Activated T-helper 1 cell treated with anti-CD3 and anti-CD28 coated beads, Interleukin-12 subunit alpha, Interleukin-12 subunit beta, Interleukin-2, Interleukin-4 antibody, amounts not matched to agents 30 ng/mL and 10 ng/mL and 1 ng/mL, durations not matched to agents 14 hours and 24 hours and 36 hours (primary cell): ENCODE measurements around the gene RTN4IP1. TPM values are rescaled to one million over a fixed set of nuclear protein-coding genes. Genes with fewer than 3 reads are reported as not detected.

Experiments
- DNase-seq: peaks from one replicate; pipeline ENCODE4 v3.0.0; 2021; ENCODE audit warnings: low spot score
- H3K27ac Mint-ChIP-seq: one replicate; pipeline ENCODE4 v1.8.0; 2021; ENCODE audit warnings: mild to moderate bottlenecking, mixed read lengths
- H3K27me3 Mint-ChIP-seq: one replicate; pipeline ENCODE4 v1.8.0; 2022; ENCODE audit warnings: mild to moderate bottlenecking, moderate library complexity, mixed read lengths; ENCODE audit not compliant: insufficient read depth
- H3K36me3 Mint-ChIP-seq: one replicate; pipeline ENCODE4 v1.8.0; 2021; ENCODE audit warnings: low read depth, mixed read lengths
- H3K4me1 Mint-ChIP-seq: one replicate; pipeline ENCODE4 v1.8.0; 2021; ENCODE audit warnings: low read depth, mixed read lengths
- H3K4me3 Mint-ChIP-seq: one replicate; pipeline ENCODE4 v1.8.0; 2021; ENCODE audit warnings: mild to moderate bottlenecking, moderate library complexity, mixed read lengths
- H3K9me3 Mint-ChIP-seq: one replicate; pipeline ENCODE4 v1.8.0; 2021; ENCODE audit warnings: mixed read lengths
- intact Hi-C: fragments of 100-400 bp; cut with micrococcal nuclease; formaldehyde crosslinking; loops from one replicate; pipeline ENCODE4 v1.15.1; 2024
- total RNA-seq: library from RNA; stranded (reverse); gene quantifications from 2 replicates; pipeline ENCODE4 v1.2.3, GENCODE V29; 2022

The RTN4IP1 gene, protein sequence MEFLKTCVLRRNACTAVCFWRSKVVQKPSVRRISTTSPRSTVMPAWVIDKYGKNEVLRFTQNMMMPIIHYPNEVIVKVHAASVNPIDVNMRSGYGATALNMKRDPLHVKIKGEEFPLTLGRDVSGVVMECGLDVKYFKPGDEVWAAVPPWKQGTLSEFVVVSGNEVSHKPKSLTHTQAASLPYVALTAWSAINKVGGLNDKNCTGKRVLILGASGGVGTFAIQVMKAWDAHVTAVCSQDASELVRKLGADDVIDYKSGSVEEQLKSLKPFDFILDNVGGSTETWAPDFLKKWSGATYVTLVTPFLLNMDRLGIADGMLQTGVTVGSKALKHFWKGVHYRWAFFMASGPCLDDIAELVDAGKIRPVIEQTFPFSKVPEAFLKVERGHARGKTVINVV
- 6.4 and 6.8 TPM in 2 replicates for total RNA-seq

DNA sequence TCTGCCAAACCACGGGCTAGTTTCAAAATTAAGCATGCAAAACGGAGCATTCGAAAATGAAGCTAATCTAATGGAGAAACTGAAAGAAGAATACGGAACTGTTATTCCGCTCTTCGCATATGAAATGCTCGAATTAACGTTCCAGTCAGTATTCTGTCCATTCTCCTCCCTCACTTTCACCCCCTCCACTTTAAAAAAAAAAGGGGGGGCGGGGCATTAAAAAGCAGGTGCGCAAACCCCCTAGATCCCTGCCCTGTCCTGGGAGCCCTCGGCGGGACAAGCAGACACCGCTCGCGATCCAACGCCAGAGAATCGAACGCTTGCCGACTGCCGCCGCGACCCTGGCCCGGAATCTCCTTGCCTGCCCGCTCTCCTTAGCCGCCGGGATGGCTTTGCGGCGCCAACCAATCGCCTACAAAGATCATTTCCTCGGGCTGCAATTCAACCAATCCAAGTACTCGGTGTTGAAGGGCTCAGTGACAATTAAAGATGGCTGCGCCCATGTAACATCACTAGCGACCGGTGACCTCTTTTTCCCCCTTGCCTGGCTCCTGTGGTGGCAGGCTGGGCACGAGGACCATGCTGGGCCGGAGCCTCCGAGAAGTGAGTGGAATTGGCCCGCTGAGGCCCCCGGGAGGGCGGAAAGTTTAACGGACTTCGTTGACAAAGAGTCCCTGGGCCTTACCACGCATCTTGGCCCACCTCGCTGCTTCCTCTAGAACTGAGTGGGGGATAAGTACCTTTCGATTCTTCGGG, at the start of gene RTN4IP1, which contains the start of gene QRSL1:
Gene RTN4IP1, minus strand, starts transcription at position 396 of the 756 bp plus-strand sequence. CDS start 477 bp downstream, outside the sequence.
Gene QRSL1, plus strand, starts transcription at position 476 of the 756 bp plus-strand sequence. Its CDS starts 104 bp downstream, at position 580.
- no peaks in the 10 kb centered on the region for H3K9me3 Mint-ChIP-seq
- H3K4me1 Mint-ChIP-seq = peaks cover 33% of the 10 kb centered on the region
- H3K36me3 Mint-ChIP-seq = peaks cover 7% of the 10 kb centered on the region
- intact Hi-C loops = loop anchor here (1.0 to 10.0 kb wide), 9 partner anchors 16 to 1224 kb away; partner anchors contain the start of genes ATG5, MTRES1 and PREP
- peak; percentile 84 for DNase-seq
- H3K27ac Mint-ChIP-seq = peak within 1 kb of the TSS; percentile 98
- H3K4me3 Mint-ChIP-seq = peak within 1 kb of the TSS; percentile 95
- H3K27me3 Mint-ChIP-seq = no peaks in the 10 kb centered on the region

DNA sequence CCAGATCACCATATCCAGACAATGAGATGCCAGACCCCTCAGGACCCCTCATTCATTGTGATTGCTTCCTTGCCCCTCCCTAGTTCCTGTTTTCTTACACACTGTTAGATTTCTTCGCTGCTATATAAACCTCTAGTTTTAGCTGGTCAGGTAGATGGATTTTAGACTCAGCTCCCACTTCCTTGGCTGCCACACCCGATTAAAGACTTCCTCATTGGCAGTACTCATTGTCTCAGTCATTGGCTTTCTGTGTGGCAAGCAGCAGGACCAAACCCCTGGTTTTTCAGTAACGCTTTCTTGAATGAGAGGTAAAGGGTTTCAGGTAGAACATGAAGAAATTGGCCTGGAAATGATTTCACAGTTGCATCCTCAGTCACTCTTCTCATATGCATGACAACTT, 48.0 kb upstream of the RTN4IP1 start:
- Mint-ChIP-seq H3K4me1 (no peaks in the 10 kb centered on the region), H3K9me3 (no peaks in the 10 kb centered on the region), H3K36me3 (no peaks in the 10 kb centered on the region), H3K4me3 (no peak overlapping the region), H3K27ac (no peak overlapping the region), H3K27me3 (peaks cover 2% of the 10 kb centered on the region)
- intact Hi-C loops = no loop called here
- DNase-seq = no peak

DNA sequence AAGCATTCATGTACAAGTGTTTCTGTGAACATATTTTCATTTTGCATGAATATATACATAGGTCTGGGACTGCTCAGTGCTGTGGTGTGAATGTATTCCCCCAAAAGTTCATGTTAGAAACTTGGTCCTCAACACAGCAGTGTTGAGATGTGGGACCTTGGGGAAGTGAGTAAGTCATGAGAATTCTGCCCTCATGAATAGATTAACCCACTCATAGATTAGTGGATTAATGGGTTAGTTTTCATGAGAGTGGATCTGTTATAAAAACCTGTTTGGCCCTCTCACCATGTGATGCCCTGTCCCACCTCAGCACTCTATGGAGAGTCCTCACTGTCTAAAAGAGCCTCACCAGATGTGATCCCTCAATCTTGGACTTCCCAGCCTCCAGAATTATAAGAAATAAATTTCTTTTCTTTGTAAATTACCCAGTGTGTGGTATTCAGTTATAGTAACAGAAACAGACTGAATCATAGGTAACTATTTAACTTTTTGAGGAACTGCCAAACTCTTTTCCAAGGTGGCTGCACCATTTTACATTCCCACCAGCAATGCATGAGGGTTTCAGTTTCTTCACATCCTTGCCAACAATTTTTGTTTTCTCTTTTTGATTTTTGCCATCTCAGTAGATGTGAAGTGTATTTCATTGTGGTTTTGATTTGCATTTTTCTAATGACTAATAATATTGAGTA, 45.4 kb upstream of the RTN4IP1 start:
- Mint-ChIP-seq H3K36me3 (no peaks in the 10 kb centered on the region), H3K27me3 (peaks cover 2% of the 10 kb centered on the region), H3K27ac (no peak overlapping the region), H3K4me3 (no peak overlapping the region), H3K9me3 (no peaks in the 10 kb centered on the region), H3K4me1 (no peaks in the 10 kb centered on the region)
- DNase-seq = no peak
- intact Hi-C loops = no loop called here

DNA sequence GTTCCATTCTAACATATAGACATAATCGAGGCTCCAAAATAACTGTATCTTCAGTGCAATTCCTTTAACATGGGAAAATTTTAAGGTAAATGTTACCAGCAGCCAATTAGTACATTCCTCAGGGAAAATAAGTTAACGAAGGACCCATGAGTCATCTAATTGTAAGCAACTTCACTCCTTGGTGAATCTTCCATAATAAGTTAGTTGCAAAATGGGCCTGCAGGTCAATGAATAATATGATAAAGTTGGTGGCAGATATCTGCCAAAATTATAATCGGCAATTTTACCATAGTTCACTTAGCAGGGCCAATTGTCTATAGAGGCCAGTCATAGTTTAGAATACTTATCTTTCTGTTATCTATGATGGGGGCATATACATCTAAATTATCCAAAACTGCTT, 42.4 kb upstream of the RTN4IP1 start:
- H3K36me3 Mint-ChIP-seq = peaks cover 2% of the 10 kb centered on the region
- no peak overlapping the region for H3K27ac Mint-ChIP-seq
- intact Hi-C loops = no loop called here
- no peaks in the 10 kb centered on the region for H3K9me3 Mint-ChIP-seq
- H3K27me3 Mint-ChIP-seq = no peaks in the 10 kb centered on the region
- DNase-seq = no peak
- no peaks in the 10 kb centered on the region for H3K4me1 Mint-ChIP-seq
- H3K4me3 Mint-ChIP-seq = no peak overlapping the region

DNA sequence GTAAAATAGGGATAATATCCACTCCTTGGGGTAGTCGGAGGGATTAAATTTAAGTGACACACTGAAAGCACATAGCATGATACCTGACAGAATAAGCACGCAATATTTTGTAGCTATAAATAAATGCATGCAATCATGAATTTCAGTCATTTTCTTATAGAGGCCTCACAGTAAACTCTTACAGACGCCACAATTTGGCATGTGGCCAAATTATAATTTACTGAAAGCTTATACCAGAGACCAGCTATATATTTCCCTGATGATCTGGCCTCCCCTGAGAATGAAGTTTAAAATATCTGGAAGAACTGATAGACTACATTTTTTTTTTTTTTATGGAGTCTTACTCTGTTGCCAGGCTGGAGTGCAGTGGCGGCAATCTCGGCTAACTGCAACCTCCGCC, 40.9 kb upstream of the RTN4IP1 start:
- intact Hi-C loops = no loop called here
- peaks cover 4% of the 10 kb centered on the region for H3K36me3 Mint-ChIP-seq
- H3K4me1 Mint-ChIP-seq = no peaks in the 10 kb centered on the region
- no peak for DNase-seq
- H3K9me3 Mint-ChIP-seq = no peaks in the 10 kb centered on the region
- H3K27me3 Mint-ChIP-seq = no peaks in the 10 kb centered on the region
- no peak overlapping the region for H3K4me3 Mint-ChIP-seq
- H3K27ac Mint-ChIP-seq = no peak overlapping the region

DNA sequence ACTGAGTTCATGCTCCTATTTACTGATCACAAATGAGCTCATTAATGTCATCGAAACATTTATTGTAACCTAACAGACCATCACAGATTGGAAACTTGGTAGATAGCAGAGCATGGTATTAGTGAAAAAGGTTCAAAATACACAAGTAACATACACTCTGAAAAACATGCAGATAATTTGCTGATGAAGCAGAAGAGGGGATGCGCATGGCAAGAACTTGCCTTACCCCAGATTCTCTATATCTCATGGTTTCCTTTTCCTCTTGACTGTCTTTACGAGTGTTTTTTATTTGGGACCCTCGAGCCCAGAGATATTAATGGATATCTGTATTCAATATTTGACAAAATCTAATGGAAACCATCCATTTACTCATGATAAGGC, 37.7 kb upstream of the RTN4IP1 start:
- Mint-ChIP-seq H3K27me3 (no peaks in the 10 kb centered on the region), H3K27ac (no peak overlapping the region), H3K9me3 (no peaks in the 10 kb centered on the region), H3K4me3 (no peak overlapping the region), H3K4me1 (peaks cover 8% of the 10 kb centered on the region), H3K36me3 (peaks cover 21% of the 10 kb centered on the region)
- DNase-seq = no peak
- intact Hi-C loops = no loop called here

DNA sequence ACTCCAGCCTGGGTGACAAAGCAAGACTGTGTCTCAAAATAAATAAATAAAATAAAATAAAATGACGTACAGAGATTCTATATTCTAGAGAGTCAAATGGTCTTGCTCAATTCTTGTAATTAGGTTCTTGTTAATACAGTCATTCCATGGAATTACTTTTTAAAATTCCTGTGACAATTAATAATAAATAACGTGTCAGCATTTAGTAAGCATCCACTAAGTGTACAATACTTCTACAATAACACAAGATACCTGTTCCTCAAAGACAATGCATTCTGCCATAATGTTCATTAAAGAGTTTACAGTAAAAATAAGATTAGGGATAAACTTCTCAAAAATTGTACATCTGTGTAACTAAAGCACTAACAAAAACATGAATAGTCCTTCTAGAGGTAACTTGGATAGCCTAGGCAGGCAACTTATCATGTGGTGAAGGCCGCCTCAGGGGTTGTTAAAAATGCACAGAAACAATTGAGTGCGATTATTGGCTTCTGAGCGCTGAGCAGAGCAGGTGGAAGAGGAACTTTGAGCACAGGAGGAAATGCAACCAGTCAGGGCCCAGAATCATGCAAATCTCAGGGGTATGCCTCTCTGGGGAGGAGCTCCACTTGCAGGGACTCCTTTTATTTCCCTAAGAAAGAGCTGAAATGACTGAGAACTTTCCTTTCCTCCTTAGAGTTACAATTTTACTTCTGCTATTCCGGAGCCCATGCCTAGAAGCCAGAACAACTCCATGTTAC, 37.2 kb upstream of the RTN4IP1 start:
- Mint-ChIP-seq H3K4me1 (peaks cover 8% of the 10 kb centered on the region), H3K4me3 (no peak overlapping the region), H3K36me3 (peaks cover 21% of the 10 kb centered on the region), H3K27ac (no peak overlapping the region), H3K9me3 (no peaks in the 10 kb centered on the region), H3K27me3 (no peaks in the 10 kb centered on the region)
- intact Hi-C loops = no loop called here
- DNase-seq = no peak

DNA sequence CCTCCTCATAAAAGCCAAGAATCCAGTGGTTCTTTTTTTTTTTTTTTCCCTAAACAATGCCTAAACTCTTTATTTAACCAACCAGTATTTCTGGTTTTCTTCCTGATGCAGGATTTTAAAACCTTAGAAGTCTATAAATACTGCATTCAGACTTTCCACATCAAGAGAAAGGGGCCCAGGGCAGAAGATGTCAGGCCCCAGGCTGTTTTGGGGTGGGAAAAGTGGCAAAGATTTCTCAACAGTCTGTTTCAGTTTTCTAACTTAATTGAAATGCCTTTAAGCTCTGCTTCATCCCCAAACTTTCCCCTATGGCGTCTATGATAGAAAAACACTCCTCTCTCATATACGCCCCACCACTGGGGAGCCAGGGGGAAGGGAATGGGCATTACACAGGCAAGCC, 33.2 kb upstream of the RTN4IP1 start:
- H3K9me3 Mint-ChIP-seq = peaks cover 12% of the 10 kb centered on the region

DNA sequence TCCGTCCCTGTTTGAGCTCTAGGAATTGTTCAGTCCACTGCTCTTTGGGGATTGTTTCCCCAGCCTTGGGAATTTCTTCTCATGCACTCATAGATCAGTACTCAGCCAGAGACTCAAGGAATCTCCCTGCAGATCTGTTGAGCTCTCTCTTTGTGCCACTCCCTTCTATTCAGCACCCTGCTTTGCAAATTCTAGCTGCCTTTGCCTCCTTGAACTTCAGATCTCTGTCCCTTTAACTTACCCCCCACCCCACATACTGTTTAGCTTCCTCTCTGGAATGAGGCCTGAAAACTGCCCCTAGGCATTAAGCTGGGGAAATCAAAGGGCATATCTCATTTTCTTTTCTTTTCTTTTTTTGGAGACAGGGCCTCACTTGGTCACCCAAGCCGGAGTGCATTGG, 30.6 kb upstream of the RTN4IP1 start:
- Mint-ChIP-seq H3K27ac (no peak overlapping the region), H3K9me3 (peaks cover 16% of the 10 kb centered on the region), H3K27me3 (no peaks in the 10 kb centered on the region), H3K4me1 (peaks cover 8% of the 10 kb centered on the region), H3K36me3 (peaks cover 63% of the 10 kb centered on the region), H3K4me3 (no peak overlapping the region)
- DNase-seq = no peak
- intact Hi-C loops = no loop called here

More for the DNA sequence above, 33.2 kb upstream of the RTN4IP1 start:
- H3K36me3 Mint-ChIP-seq = peaks cover 52% of the 10 kb centered on the region
- no peak for DNase-seq
- H3K4me3 Mint-ChIP-seq = no peak overlapping the region
- no peak overlapping the region for H3K27ac Mint-ChIP-seq
- intact Hi-C loops = no loop called here
- H3K27me3 Mint-ChIP-seq = no peaks in the 10 kb centered on the region
- peaks cover 8% of the 10 kb centered on the region for H3K4me1 Mint-ChIP-seq

DNA sequence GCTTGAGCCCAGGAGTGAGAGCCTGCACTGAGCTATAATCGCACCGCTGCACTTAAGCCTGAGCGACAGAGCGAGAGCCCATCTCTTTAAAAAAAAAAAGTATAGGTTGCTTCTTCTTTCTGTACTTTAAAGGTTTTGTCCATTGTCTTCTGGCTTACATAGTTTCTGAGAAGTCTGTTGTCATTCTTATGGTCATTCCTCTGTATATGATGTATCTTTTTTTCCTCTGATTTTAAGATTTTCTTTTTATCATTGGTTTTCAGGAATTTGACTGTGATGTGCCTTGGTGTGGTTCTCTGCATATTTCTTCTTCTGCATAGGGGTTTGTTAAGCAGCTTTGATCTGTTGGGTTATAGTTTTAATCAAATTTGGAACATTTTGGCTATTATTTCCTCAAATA, 29.2 kb upstream of the RTN4IP1 start:
- no peak overlapping the region for H3K4me3 Mint-ChIP-seq
- no peak overlapping the region for H3K27ac Mint-ChIP-seq
- peaks cover under 1% of the 10 kb centered on the region for H3K4me1 Mint-ChIP-seq
- H3K36me3 Mint-ChIP-seq = peaks cover 62% of the 10 kb centered on the region
- no peaks in the 10 kb centered on the region for H3K27me3 Mint-ChIP-seq
- DNase-seq = no peak
- intact Hi-C loops = no loop called here
- peaks cover 16% of the 10 kb centered on the region for H3K9me3 Mint-ChIP-seq

DNA sequence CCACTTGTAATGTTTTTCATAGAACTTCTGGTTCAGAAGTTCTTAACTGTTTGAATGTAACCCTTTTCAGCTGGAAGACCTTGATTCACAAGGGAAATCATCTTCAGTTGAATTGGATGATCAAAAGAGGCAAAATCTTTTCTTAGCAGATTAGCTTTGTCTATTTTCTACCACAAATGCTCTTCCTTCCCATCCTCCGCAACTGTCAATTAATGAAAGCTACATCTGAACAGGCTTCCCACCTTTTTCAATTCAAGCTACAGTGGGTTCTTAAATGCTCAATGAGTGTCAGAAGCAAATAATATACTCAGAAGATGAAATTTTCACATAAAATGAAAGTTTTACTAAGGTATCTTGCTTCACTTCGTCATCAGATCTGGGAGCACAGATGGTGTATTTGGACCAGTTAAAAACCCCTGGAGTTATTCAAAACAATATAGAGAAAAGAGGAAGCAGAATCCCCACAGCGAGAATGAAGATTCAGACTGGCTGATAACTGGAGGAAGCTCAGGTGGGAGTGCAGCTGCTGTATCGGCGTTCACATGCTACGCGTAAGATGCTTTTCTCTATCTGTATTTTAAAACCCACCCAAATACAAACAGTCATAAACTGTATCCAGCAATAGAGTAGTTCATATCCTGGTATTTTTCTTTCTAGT, 19.5 kb upstream of the RTN4IP1 start:
- Mint-ChIP-seq H3K9me3 (no peaks in the 10 kb centered on the region), H3K36me3 (peaks cover 37% of the 10 kb centered on the region), H3K27ac (no peak overlapping the region), H3K27me3 (no peaks in the 10 kb centered on the region), H3K4me3 (no peak overlapping the region), H3K4me1 (no peaks in the 10 kb centered on the region)
- DNase-seq = no peak
- intact Hi-C loops = no loop called here

DNA sequence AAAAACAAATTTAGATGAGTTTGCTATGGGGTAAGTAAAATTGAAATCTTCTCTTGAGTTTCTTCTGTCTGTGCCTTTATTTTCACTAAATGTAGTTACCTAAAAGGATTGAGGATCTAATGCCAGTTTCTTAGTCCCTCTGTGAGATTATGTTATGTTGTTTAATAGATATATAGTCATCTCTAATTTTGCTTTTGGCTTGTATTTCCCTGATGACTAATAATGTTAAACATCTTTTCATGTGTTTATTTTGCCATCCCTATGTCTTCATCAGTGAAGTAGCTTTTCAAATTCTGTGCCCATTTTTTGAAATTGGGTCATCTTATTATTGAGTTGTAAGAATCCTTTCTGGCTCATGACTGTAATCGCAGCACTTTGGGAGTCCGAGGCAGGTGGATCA, 13.8 kb upstream of the RTN4IP1 start:
- intact Hi-C loops = no loop called here
- H3K9me3 Mint-ChIP-seq = no peaks in the 10 kb centered on the region
- no peak overlapping the region for H3K27ac Mint-ChIP-seq
- no peaks in the 10 kb centered on the region for H3K27me3 Mint-ChIP-seq
- H3K4me1 Mint-ChIP-seq = peaks cover 8% of the 10 kb centered on the region
- H3K4me3 Mint-ChIP-seq = no peak overlapping the region
- DNase-seq = no peak
- peaks cover 35% of the 10 kb centered on the region for H3K36me3 Mint-ChIP-seq
